ENCODE data around the gene PRUNE2.

PRUNE2 gene

GRCh38 chr9:76732341-76732958, 173.5 kb downstream of the PRUNE2 start:
- DNase-seq (ENCODE audit: low read depth), result peak; percentile 79
- H3K36me3 ChIP-seq (ENCODE audit: control insufficient read depth, insufficient read depth, low read length, severe bottlenecking), result peaks cover 3% of the 10 kb centered on the region

GRCh38 chr9:76730801-76731200, 175.1 kb downstream of the PRUNE2 start:
- H3K4me1 ChIP-seq (ENCODE audit: control insufficient read depth, insufficient read depth, low read length), result peaks cover 12% of the 10 kb centered on the region
- H3K4me3 ChIP-seq (ENCODE audit: low read length), result no peak overlapping the region
- no peak overlapping the region for H3K9ac ChIP-seq (ENCODE audit: low read length)
- peak; percentile 46 for DNase-seq (ENCODE audit: low read depth)
- H3K27me3 ChIP-seq (replicated peaks; ENCODE audit: control insufficient read depth, insufficient read depth, low read length), result no peaks in the 10 kb centered on the region
- peaks cover 3% of the 10 kb centered on the region for H3K36me3 ChIP-seq (ENCODE audit: control insufficient read depth, insufficient read depth, low read length, severe bottlenecking)
- no peaks in the 10 kb centered on the region for H3K9me3 ChIP-seq (ENCODE audit: control insufficient read depth, low read length)

More at GRCh38 chr9:76732341-76732958, 173.5 kb downstream of the PRUNE2 start:
- Histone ChIP-seq H3K4me3 (ENCODE audit: low read length) (no peak overlapping the region), H3K9ac (ENCODE audit: low read length) (no peak overlapping the region), H3K27me3 (replicated peaks; ENCODE audit: control insufficient read depth, insufficient read depth, low read length) (no peaks in the 10 kb centered on the region), H3K9me3 (ENCODE audit: control insufficient read depth, low read length) (no peaks in the 10 kb centered on the region), H3K4me1 (ENCODE audit: control insufficient read depth, insufficient read depth, low read length) (peaks cover 12% of the 10 kb centered on the region)

- no peak overlapping the region for H3K4me3 ChIP-seq (ENCODE audit: low read length)
- H3K36me3 ChIP-seq (ENCODE audit: control insufficient read depth, insufficient read depth, low read length, severe bottlenecking), result peaks cover 4% of the 10 kb centered on the region
- H3K9ac ChIP-seq (ENCODE audit: low read length), result no peak overlapping the region
- no peaks in the 10 kb centered on the region for H3K27me3 ChIP-seq (replicated peaks; ENCODE audit: control insufficient read depth, insufficient read depth, low read length)
- H3K9me3 ChIP-seq (ENCODE audit: control insufficient read depth, low read length), result no peaks in the 10 kb centered on the region
- no peak for DNase-seq (ENCODE audit: low read depth)
- peaks cover 12% of the 10 kb centered on the region for H3K4me1 ChIP-seq (ENCODE audit: control insufficient read depth, insufficient read depth, low read length)
Measured at GRCh38 chr9:76729980-76730737, 175.8 kb downstream of the PRUNE2 start.

GRCh38 chr9:76729116-76729515, 176.8 kb downstream of the PRUNE2 start:
- Histone ChIP-seq H3K27me3 (replicated peaks; ENCODE audit: control insufficient read depth, insufficient read depth, low read length) (no peaks in the 10 kb centered on the region), H3K4me3 (ENCODE audit: low read length) (no peak overlapping the region), H3K9me3 (ENCODE audit: control insufficient read depth, low read length) (no peaks in the 10 kb centered on the region), H3K36me3 (ENCODE audit: control insufficient read depth, insufficient read depth, low read length, severe bottlenecking) (peaks cover 6% of the 10 kb centered on the region), H3K4me1 (ENCODE audit: control insufficient read depth, insufficient read depth, low read length) (peaks cover 12% of the 10 kb centered on the region), H3K9ac (ENCODE audit: low read length) (no peak overlapping the region)
- no peak for DNase-seq (ENCODE audit: low read depth)

GRCh38 chr9:76725885-76726284, 180.0 kb downstream of the PRUNE2 start:
- H3K27me3 ChIP-seq (replicated peaks; ENCODE audit: control insufficient read depth, insufficient read depth, low read length), result no peaks in the 10 kb centered on the region
- no peak for DNase-seq (ENCODE audit: low read depth)
- no peaks in the 10 kb centered on the region for H3K9me3 ChIP-seq (ENCODE audit: control insufficient read depth, low read length)
- no peak overlapping the region for H3K9ac ChIP-seq (ENCODE audit: low read length)
- H3K36me3 ChIP-seq (ENCODE audit: control insufficient read depth, insufficient read depth, low read length, severe bottlenecking), result peaks cover 12% of the 10 kb centered on the region
- no peak overlapping the region for H3K4me3 ChIP-seq (ENCODE audit: low read length)
- H3K4me1 ChIP-seq (ENCODE audit: control insufficient read depth, insufficient read depth, low read length), result no peaks in the 10 kb centered on the region

GRCh38 chr9:76725011-76725546, 180.8 kb downstream of the PRUNE2 start:
- Histone ChIP-seq H3K4me1 (ENCODE audit: control insufficient read depth, insufficient read depth, low read length) (no peaks in the 10 kb centered on the region), H3K4me3 (ENCODE audit: low read length) (no peak overlapping the region), H3K9me3 (ENCODE audit: control insufficient read depth, low read length) (no peaks in the 10 kb centered on the region), H3K36me3 (ENCODE audit: control insufficient read depth, insufficient read depth, low read length, severe bottlenecking) (peaks cover 12% of the 10 kb centered on the region), H3K27me3 (replicated peaks; ENCODE audit: control insufficient read depth, insufficient read depth, low read length) (no peaks in the 10 kb centered on the region), H3K9ac (ENCODE audit: low read length) (no peak overlapping the region)
- DNase-seq (ENCODE audit: low read depth), result no peak

GRCh38 chr9:76720245-76720644, 185.7 kb downstream of the PRUNE2 start:
- H3K4me3 ChIP-seq (ENCODE audit: low read length), result no peak overlapping the region
- peaks cover 8% of the 10 kb centered on the region for H3K36me3 ChIP-seq (ENCODE audit: control insufficient read depth, insufficient read depth, low read length, severe bottlenecking)
- no peak for DNase-seq (ENCODE audit: low read depth)
- H3K27me3 ChIP-seq (replicated peaks; ENCODE audit: control insufficient read depth, insufficient read depth, low read length), result no peaks in the 10 kb centered on the region
- H3K9me3 ChIP-seq (ENCODE audit: control insufficient read depth, low read length), result no peaks in the 10 kb centered on the region
- H3K9ac ChIP-seq (ENCODE audit: low read length), result no peak overlapping the region
- H3K4me1 ChIP-seq (ENCODE audit: control insufficient read depth, insufficient read depth, low read length), result peaks cover 21% of the 10 kb centered on the region

- no peaks in the 10 kb centered on the region for H3K9me3 ChIP-seq (ENCODE audit: control insufficient read depth, low read length)
Measured at GRCh38 chr9:76718166-76718565, 187.7 kb downstream of the PRUNE2 start.

GRCh38 chr9:76717613-76718012, 188.3 kb downstream of the PRUNE2 start:
- no peak for DNase-seq (ENCODE audit: low read depth)
- H3K9ac ChIP-seq (ENCODE audit: low read length), result no peak overlapping the region
- H3K36me3 ChIP-seq (ENCODE audit: control insufficient read depth, insufficient read depth, low read length, severe bottlenecking), result peaks cover 9% of the 10 kb centered on the region
- H3K4me1 ChIP-seq (ENCODE audit: control insufficient read depth, insufficient read depth, low read length), result peaks cover 21% of the 10 kb centered on the region
- no peaks in the 10 kb centered on the region for H3K9me3 ChIP-seq (ENCODE audit: control insufficient read depth, low read length)
- no peak overlapping the region for H3K4me3 ChIP-seq (ENCODE audit: low read length)
- no peaks in the 10 kb centered on the region for H3K27me3 ChIP-seq (replicated peaks; ENCODE audit: control insufficient read depth, insufficient read depth, low read length)

More at GRCh38 chr9:76718166-76718565, 187.7 kb downstream of the PRUNE2 start:
- Histone ChIP-seq H3K9ac (ENCODE audit: low read length) (no peak overlapping the region), H3K27me3 (replicated peaks; ENCODE audit: control insufficient read depth, insufficient read depth, low read length) (no peaks in the 10 kb centered on the region), H3K4me1 (ENCODE audit: control insufficient read depth, insufficient read depth, low read length) (peaks cover 21% of the 10 kb centered on the region), H3K4me3 (ENCODE audit: low read length) (no peak overlapping the region), H3K36me3 (ENCODE audit: control insufficient read depth, insufficient read depth, low read length, severe bottlenecking) (peaks cover 8% of the 10 kb centered on the region)
- DNase-seq (ENCODE audit: low read depth), result no peak

- Histone ChIP-seq H3K4me3 (ENCODE audit: low read length) (no peak overlapping the region), H3K4me1 (ENCODE audit: control insufficient read depth, insufficient read depth, low read length) (peaks cover 21% of the 10 kb centered on the region), H3K9me3 (ENCODE audit: control insufficient read depth, low read length) (no peaks in the 10 kb centered on the region), H3K9ac (ENCODE audit: low read length) (no peak overlapping the region), H3K27me3 (replicated peaks; ENCODE audit: control insufficient read depth, insufficient read depth, low read length) (no peaks in the 10 kb centered on the region), H3K36me3 (ENCODE audit: control insufficient read depth, insufficient read depth, low read length, severe bottlenecking) (peaks cover 11% of the 10 kb centered on the region)
- no peak for DNase-seq (ENCODE audit: low read depth)
Measured at GRCh38 chr9:76717176-76717575, 188.7 kb downstream of the PRUNE2 start.

- DNase-seq (ENCODE audit: low read depth), result no peak
Measured at GRCh38 chr9:76716085-76716672, 189.7 kb downstream of the PRUNE2 start.

More at GRCh38 chr9:76716085-76716672, 189.7 kb downstream of the PRUNE2 start:
- no peaks in the 10 kb centered on the region for H3K9me3 ChIP-seq (ENCODE audit: control insufficient read depth, low read length)
- no peak overlapping the region for H3K9ac ChIP-seq (ENCODE audit: low read length)
- no peak overlapping the region for H3K4me3 ChIP-seq (ENCODE audit: low read length)
- peaks cover 21% of the 10 kb centered on the region for H3K4me1 ChIP-seq (ENCODE audit: control insufficient read depth, insufficient read depth, low read length)
- H3K27me3 ChIP-seq (replicated peaks; ENCODE audit: control insufficient read depth, insufficient read depth, low read length), result no peaks in the 10 kb centered on the region
- peaks cover 21% of the 10 kb centered on the region for H3K36me3 ChIP-seq (ENCODE audit: control insufficient read depth, insufficient read depth, low read length, severe bottlenecking)
